ENCODE measurements around the gene TRMT61A.

DNA sequence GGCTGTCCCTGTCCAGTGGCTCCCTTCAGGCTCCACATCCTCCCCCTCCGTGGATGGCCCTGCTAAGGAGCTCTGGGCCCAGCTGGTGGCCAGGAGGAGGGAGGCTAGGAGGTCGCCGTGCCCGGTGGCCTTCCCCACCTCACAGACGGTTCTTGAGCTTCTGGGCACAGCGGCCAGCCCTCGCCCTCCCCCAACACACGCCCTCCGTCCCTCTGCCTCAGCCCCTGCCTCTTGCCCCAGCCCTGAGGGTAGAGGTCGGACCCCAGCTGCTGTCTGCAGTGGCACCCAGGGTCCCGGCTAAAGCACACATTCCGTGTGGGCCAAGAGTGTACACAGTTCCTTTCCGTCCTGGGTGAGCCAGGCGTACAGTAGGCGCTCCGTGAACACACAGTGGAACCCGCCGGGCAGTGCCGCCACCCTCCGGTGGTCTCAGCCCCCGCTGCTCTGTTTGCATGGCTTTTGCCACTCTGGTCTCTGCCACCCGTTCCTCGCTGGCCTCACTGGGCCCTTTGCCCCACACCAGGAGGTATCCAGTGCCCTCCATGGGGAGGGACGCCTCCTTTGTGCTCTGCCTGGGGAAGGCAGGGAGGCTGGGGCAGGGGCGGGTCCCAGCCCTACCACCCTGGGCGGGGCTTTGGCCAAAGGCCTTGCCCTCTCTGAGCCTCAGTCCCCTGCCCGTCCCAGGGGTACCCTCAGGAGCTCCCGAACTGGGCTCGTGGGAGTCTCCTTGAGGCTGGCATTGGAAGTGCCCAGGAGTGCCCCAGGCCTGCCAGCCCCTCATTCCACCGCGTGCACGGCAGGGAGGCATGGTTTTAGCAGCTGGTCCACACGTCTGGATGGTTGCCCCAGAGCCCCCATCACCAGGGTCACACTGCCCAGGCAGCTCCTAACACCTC lies 13.0 kb downstream of the TRMT61A start:
- no peak for TF ChIP-seq EZH2 (IDR thresholded peaks at IDR 0.05)
- no peak for TF ChIP-seq POLR2AphosphoS5 (IDR thresholded peaks at IDR 0.05; ENCODE audit: borderline replicate concordance, low read depth, low read length)

Data from SK-N-MC (cell line).